ENCODE data around the gene NAT14.
"Not testable (repeated sequence)": the region's sequence is repeated elsewhere in the genome, so short reads cannot be mapped to it uniquely, and the experiment has no call there.

Gene NAT14

DNA sequence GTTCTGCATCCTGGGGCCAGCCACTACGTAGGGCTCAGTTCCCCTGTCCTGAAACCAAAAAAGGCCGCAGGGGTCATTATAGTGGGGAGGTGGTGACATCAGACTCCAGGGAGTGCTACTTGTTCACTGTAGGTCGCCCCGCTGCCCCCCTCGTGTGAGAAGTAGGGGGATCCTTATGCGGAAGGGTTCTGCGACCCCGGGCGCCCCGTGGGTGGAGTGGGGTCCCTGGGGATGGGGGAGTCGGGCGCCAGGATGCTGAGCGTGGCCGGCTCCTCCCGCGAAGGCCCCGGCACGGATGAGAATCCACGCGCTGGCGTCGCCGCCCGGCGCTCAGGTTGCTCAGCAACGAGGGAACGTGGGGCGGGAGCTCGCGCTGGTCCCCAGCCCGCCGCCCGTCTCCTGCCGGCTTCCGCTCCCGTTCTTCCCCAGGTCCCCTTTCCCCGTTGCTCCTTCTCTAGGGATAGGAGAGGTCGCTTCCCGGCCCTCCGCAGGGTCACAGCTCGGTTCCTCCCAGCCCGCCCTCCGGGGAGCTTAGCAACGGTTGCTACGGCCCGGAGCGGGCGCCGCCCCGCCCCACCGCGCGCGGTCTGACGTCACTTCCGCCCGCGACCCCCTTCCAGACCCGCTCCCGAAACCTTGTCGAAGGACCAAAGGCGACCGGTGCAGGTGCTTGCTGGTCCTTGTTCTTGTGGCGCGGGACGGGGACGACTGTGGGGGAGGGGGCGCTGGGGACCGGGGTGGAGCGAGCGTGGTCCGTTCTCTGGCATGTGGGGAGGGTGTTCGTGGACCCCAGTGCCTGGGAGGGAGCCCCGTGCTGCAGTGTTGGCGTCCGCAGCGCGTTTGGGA is at the start of gene NAT14:
Gene NAT14 (plus strand): TSS at position 596 of the 846 bp plus-strand sequence. CDS start 521 bp downstream, outside the sequence.
- no peak for DNase-seq (ENCODE audit: low read depth)

DNA sequence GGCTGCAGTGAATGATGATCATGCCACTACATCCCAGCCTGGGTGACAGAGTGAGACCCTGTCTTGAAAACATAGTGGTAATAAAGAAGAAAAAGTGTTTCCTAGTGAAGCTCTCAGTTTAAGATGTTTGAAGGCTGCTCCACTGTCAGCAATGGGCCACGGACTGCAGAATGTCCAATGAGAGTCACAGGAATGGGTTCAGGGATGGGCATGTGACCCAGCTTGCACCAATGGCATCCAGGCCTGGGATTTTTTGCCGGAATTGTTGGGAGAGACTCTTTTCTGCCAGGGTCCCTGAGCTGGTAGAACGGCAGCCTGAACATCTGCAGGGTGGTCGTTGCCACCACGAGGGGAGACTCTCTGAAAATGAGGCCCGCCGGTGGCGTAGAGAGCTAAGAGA is 48.1 kb upstream of the NAT14 start:
- no peak for DNase-seq (ENCODE audit: low read depth)

- DNase-seq (ENCODE audit: low read depth): no peak
Observed at GRCh38 chr19:55437410-55437809, 47.6 kb upstream of the NAT14 start.

GRCh38 chr19:55439052-55439451 is 45.9 kb upstream of the NAT14 start:
- no peak for DNase-seq (ENCODE audit: low read depth)

DNA sequence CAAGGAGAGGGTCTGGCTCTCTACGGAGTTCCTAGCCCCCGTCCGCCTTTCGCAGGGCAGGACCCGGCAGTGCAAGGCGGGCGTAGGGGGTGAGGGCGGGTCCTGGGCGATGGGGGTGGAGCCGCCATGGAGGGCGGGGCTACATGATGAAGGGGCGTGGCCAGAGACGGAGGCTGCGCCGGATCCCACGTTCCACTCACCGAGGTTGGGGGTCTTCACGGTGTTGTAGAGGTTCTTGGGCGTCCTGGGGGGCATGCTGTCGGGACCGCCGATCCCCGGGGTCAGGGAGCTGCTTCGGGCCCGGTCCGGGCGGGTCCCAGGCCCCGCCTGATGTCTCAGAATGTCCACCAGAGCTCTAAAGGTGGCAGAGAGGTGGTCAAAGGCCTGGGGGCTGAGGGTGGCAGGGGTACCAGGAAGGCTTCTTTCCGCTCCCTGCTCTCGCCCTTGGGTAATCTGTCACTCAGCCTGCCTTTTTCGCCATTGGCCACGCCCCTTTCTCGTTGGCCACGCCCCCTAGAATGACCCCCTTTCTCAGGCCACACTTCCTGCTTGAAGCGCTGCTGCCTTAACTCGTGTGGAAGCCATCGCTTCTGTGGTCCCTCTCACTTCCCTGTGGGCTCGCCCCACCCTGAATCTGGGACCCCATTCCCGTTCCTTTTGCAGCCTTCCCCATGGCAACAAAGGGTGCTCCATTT is 44.4 kb upstream of the NAT14 start:
- no peak for DNase-seq (ENCODE audit: low read depth)

- DNase-seq (ENCODE audit: low read depth): no peak
Observed at GRCh38 chr19:55441319-55441691, 43.7 kb upstream of the NAT14 start.

GRCh38 chr19:55441692-55442321 is 43.2 kb upstream of the NAT14 start:
- no peak for DNase-seq (ENCODE audit: low read depth)

- DNase-seq (ENCODE audit: low read depth): no peak
Observed at GRCh38 chr19:55442372-55442961, 42.5 kb upstream of the NAT14 start.

DNA sequence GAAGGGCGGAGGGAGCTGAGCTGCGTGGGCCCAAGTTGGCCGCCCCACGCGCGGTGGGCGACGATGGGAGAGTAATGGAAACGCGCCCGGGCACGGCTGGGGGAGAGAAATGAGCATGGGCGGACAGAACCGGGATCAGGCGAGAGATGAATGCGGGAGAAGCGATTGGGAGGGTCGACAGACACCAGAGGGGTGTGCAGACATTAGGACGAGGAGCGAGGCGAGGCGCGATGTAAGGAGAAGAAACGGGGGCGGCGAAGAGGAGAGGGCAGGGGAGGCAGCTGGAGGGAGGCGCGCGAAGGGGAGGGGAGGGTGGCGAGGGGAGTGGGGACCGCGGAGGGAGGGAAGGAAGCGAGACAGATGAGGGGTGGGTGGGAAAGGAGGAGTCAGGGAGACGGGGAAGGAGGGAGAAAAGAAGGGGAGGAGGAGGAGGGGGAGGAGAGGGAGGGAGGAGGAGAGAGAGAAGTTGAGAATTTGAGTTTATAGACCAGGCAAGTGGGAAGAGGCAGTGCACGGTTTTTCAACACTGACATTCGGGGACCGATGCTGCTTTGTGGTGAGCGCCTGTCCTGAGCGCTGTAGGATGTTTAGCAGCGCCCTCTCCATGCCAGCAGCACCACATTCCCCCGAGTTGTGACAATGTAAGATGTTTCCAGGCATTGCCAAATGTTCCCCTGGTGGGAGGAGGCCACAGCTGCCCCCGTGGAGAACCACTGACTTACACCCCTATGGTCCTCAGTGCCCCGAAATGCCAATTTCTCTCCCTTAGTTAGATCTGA is 41.8 kb upstream of the NAT14 start, which contains the start of gene SHISA7:
Gene SHISA7 (minus strand): TSS at position 256 of the 779 bp plus-strand sequence. CDS start 437 bp downstream, outside the sequence.
- no peak for DNase-seq (ENCODE audit: low read depth)

DNA sequence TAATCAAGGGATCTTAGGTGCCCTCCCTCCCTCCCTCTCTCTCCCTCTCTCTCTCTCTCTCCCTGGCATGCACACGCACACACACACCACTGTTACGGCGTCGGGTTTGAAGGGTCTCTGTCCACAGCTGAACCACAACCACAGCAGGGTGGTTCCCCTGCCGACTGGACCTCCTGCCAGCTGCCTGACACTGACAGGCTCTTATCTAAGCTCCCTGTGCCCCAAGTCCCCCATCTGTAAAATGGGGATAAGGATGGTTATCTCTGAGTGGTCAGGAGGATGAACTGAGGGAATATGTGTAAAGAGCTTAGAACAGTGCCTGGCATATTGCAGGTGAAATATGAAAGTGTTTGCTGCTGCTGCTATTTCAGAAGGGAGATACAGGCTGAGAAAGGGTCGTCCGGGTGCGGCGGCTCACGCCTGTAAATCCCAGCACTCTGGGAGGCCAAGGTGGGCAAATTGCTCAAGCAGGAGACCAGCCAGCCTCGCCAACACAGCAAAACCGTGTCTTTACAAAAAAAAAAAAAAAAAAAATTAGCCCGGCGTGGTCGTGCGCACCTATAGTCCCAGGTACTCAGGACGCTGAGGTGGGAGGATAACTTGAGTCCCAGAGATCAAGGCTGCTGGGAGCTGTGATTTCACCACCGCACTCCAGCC is 41.0 kb upstream of the NAT14 start:
- DNase-seq (ENCODE audit: low read depth): no peak

- DNase-seq (ENCODE audit: low read depth): no peak
Observed at GRCh38 chr19:55444646-55445045, 40.3 kb upstream of the NAT14 start.

GRCh38 chr19:55446060-55446459 is 38.9 kb upstream of the NAT14 start:
- no peak for DNase-seq (ENCODE audit: low read depth)

GRCh38 chr19:55447421-55448174 is 37.4 kb upstream of the NAT14 start:
- no peak for DNase-seq (ENCODE audit: low read depth)

- not testable (repeated sequence) for DNase-seq (ENCODE audit: low read depth)
Observed at GRCh38 chr19:55448175-55448490, 36.9 kb upstream of the NAT14 start.

- DNase-seq (ENCODE audit: low read depth): no peak
Observed at GRCh38 chr19:55449469-55449868, 35.5 kb upstream of the NAT14 start.

- DNase-seq (ENCODE audit: low read depth): no peak
Observed at GRCh38 chr19:55451163-55451964, 33.6 kb upstream of the NAT14 start.

- no peak for DNase-seq (ENCODE audit: low read depth)
Observed at GRCh38 chr19:55451965-55452748, 32.8 kb upstream of the NAT14 start.

DNA sequence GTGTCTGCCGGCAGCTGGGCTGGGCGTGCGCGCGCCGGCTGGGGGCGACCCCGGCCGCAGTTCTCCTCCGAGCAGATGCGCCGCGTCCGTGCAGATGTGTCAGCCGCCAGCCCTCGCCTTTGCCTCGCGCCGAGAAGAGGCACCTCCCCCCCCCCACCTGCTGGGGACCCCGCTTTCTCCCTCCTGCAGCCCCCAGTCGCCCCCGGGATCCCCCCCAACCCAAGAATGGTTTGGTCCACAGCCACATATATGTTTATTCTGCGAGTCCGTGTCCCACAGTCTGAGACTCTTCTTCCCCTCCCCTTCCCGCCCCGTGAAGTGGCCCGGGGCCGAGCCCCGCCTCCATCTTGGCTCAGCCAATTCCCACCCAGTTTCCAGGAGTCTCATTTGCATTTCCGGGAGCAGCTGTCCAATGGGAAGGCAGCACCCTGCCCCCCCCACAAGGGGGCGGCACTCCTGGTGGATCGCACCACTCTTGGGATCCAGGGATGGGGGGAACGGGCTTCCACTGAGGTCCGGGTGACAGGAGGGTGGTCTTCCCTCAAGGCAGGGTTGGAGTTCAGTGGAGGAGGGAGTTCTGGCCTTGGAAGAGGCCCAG is 32.1 kb upstream of the NAT14 start:
- DNase-seq (ENCODE audit: low read depth): no peak

All from GM04503 (cell line).